ENCODE data around the gene KAZALD1. TPM values are rescaled to one million over a fixed set of nuclear protein-coding genes. Genes with fewer than 3 reads are reported as not detected.

The KAZALD1 gene
- total RNA-seq, 1 experiment from 2014 or later = 24.9 TPM

DNA sequence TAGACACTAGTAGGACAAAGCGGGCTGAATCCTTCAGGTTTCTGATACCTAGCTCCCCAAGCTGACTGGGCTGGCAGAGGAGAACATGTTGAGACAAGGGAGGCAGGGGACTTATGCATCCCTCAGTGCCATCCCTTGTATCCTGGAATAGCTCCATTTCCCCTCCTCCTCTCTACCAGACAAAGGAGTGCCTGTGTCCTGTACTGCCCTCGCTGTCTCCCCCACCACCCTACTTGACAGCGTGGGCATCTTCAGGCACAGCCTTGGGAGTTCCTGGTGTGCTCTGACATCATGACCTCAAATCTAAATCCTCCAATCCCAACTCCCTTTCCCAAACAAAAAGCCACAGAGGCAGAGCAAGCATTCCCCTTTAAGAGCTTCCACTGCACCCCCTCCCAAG is 21.7 kb upstream of the KAZALD1 start:
- Histone ChIP-seq H3K9ac (ENCODE audit: low read length) (no peak overlapping the region), H3K36me3 (ENCODE audit: low read depth, low read length) (peaks cover 9% of the 10 kb centered on the region; the same call in 1 of the 2 replicates), H3K4me2 (ENCODE audit: low read length) (no peak overlapping the region), H3K9me2 (replicated peaks; ENCODE audit: low read length) (no peaks in the 10 kb centered on the region), H3K4me1 (ENCODE audit: insufficient read depth, low read length) (peaks cover 16% of the 10 kb centered on the region), H3K27me3 (ENCODE audit: low read length) (no peaks in the 10 kb centered on the region), H4K20me1 (ENCODE audit: low read length) (no peaks in the 10 kb centered on the region), H3K27ac (ENCODE audit: low read length) (no peak overlapping the region), H3K79me2 (ENCODE audit: low read length) (no peaks in the 10 kb centered on the region), H3F3A (ENCODE audit: low read length, unreplicated experiment) (no peaks in the 10 kb centered on the region), H2AFZ (ENCODE audit: low read length) (no peak overlapping the region), H3K4me3 (ENCODE audit: low read length) (no peak overlapping the region), H3K9me3 (ENCODE audit: low read length) (no peaks in the 10 kb centered on the region)
- no TSS peak for BruUV-seq (replicated peaks)
- ATAC-seq (no peak), DNase-seq (no peak)
- TF ChIP-seq CTCF (conservative IDR thresholded peaks at IDR 0.05; ENCODE audit: low read depth, low read length) (no peak), EZH2 (IDR thresholded peaks at IDR 0.05; ENCODE audit: low read length, unreplicated experiment) (no peak), EZH2phosphoT487 (IDR thresholded peaks at IDR 0.05; ENCODE audit: borderline replicate concordance, low read length) (no peak)
- CTCF ChIA-PET = no interaction called here
- intact Hi-C loops (cut with micrococcal nuclease) = loop anchor here (5.0 kb wide), 1 partner anchor 102 kb away; no protein-coding TSS in a partner anchor
- POLR2A ChIA-PET (ENCODE audit: unreplicated experiment) = no interaction called here

GRCh38 chr10:101040851-101041250 is 20.9 kb upstream of the KAZALD1 start:
- peaks cover 9% of the 10 kb centered on the region; the same call in 1 of the 2 replicates for H3K36me3 ChIP-seq (ENCODE audit: low read depth, low read length)
- no peaks in the 10 kb centered on the region for H3K9me2 ChIP-seq (replicated peaks; ENCODE audit: low read length)
- TF ChIP-seq EZH2 (IDR thresholded peaks at IDR 0.05; ENCODE audit: low read length, unreplicated experiment) (no peak), CTCF (conservative IDR thresholded peaks at IDR 0.05; ENCODE audit: low read depth, low read length) (no peak), EZH2phosphoT487 (IDR thresholded peaks at IDR 0.05; ENCODE audit: borderline replicate concordance, low read length) (no peak)
- BruUV-seq (replicated peaks) = no TSS peak
- POLR2A ChIA-PET (ENCODE audit: unreplicated experiment) = interaction anchor here (0.7 kb wide), 1 partner anchor 12 kb away, joined by 35 read pairs; no protein-coding TSS in a partner anchor
- H3K4me2 ChIP-seq (ENCODE audit: low read length) = no peak overlapping the region
- H3K27me3 ChIP-seq (ENCODE audit: low read length) = no peaks in the 10 kb centered on the region
- no peaks in the 10 kb centered on the region for H4K20me1 ChIP-seq (ENCODE audit: low read length)
- H3K9me3 ChIP-seq (ENCODE audit: low read length) = no peaks in the 10 kb centered on the region
- no peak overlapping the region for H2AFZ ChIP-seq (ENCODE audit: low read length)
- no peak for DNase-seq
- no peak overlapping the region for H3K27ac ChIP-seq (ENCODE audit: low read length)
- no peak for ATAC-seq
- no peaks in the 10 kb centered on the region for H3F3A ChIP-seq (ENCODE audit: low read length, unreplicated experiment)
- intact Hi-C loops (cut with micrococcal nuclease) = loop anchor here (1.0 to 5.0 kb wide), 2 partner anchors 25 to 101 kb away; no protein-coding TSS in a partner anchor
- no peaks in the 10 kb centered on the region for H3K79me2 ChIP-seq (ENCODE audit: low read length)
- H3K4me1 ChIP-seq (ENCODE audit: insufficient read depth, low read length) = peaks cover 16% of the 10 kb centered on the region
- CTCF ChIA-PET = interaction anchor here (0.7 to 1.8 kb wide), 2 partner anchors 9 to 40 kb away, joined by 6 to 16 read pairs; no protein-coding TSS in a partner anchor
- no peak overlapping the region for H3K9ac ChIP-seq (ENCODE audit: low read length)
- H3K4me3 ChIP-seq (ENCODE audit: low read length) = no peak overlapping the region

DNA sequence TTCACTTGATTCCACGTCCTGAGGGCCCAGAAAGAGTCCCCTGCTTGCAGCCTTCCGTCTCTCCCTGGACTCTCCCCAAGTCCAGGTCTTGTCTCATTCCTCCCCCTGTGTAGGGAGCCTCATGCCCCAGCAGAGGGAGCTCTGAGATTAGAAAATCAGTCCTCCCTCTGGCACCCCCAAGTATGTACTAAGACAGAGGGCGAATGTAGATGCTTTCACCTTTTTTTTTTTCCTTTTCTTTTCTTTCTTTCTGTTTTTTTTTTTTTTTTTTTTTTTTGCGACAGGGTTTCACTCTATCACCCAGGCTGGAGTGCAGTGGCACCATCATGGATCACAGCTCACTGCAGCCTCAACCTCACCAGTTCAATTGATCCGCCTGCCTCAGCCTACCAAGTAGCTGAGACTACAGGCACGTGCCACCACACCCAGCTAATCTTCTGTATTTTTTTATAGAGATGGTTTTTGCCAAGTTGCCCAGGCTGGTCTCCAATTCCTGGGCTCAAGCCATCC is 20.5 kb upstream of the KAZALD1 start:
- Histone ChIP-seq H3K79me2 (ENCODE audit: low read length) (no peaks in the 10 kb centered on the region), H3K4me3 (ENCODE audit: low read length) (no peak overlapping the region), H4K20me1 (ENCODE audit: low read length) (no peaks in the 10 kb centered on the region), H2AFZ (ENCODE audit: low read length) (no peak overlapping the region), H3K4me2 (ENCODE audit: low read length) (no peak overlapping the region), H3K9me3 (ENCODE audit: low read length) (no peaks in the 10 kb centered on the region), H3K9me2 (replicated peaks; ENCODE audit: low read length) (no peaks in the 10 kb centered on the region), H3K27ac (ENCODE audit: low read length) (no peak overlapping the region), H3K27me3 (ENCODE audit: low read length) (no peaks in the 10 kb centered on the region), H3F3A (ENCODE audit: low read length, unreplicated experiment) (no peaks in the 10 kb centered on the region), H3K36me3 (ENCODE audit: low read depth, low read length) (peaks cover 8% of the 10 kb centered on the region; the same call in 1 of the 2 replicates), H3K4me1 (ENCODE audit: insufficient read depth, low read length) (peaks cover 16% of the 10 kb centered on the region), H3K9ac (ENCODE audit: low read length) (no peak overlapping the region)
- DNase-seq (peak; percentile 74), ATAC-seq (peak; percentile 55)
- intact Hi-C loops (cut with micrococcal nuclease) = loop anchor here (1.0 to 5.0 kb wide), 2 partner anchors 25 to 101 kb away; no protein-coding TSS in a partner anchor
- peak; percentile 76 for TF ChIP-seq CTCF (conservative IDR thresholded peaks at IDR 0.05; ENCODE audit: low read depth, low read length)
- no peak for TF ChIP-seq EZH2 (IDR thresholded peaks at IDR 0.05; ENCODE audit: low read length, unreplicated experiment)
- TF ChIP-seq EZH2phosphoT487 (IDR thresholded peaks at IDR 0.05; ENCODE audit: borderline replicate concordance, low read length) = no peak
- CTCF ChIA-PET = interaction anchor here (0.7 to 1.8 kb wide), 3 partner anchors 9 to 40 kb away, joined by 5 to 16 read pairs (median 6); no protein-coding TSS in a partner anchor
- POLR2A ChIA-PET (ENCODE audit: unreplicated experiment) = interaction anchor here (0.7 kb wide), 1 partner anchor 11 kb away, joined by 35 read pairs; no protein-coding TSS in a partner anchor
- no TSS peak for BruUV-seq (replicated peaks)
